Measurements from ENCODE around the gene MUC20. TPM values are rescaled to one million over a fixed set of nuclear protein-coding genes. Genes with fewer than 3 reads are reported as not detected.
"Not testable (repeated sequence)": the region's sequence is repeated elsewhere in the genome, so short reads cannot be mapped to it uniquely, and the experiment has no call there.

Gene MUC20
- total and polyA plus RNA-seq, 2 of the 8 experiments (the other 6 are each of a cell fraction or from before 2014, with no cell fraction given), result 0.24 to 0.26 TPM

- H3K79me1 ChIP-seq (ENCODE audit: low read depth, low read length); H3K56ac ChIP-seq (replicated peaks; ENCODE audit: insufficient read length, low read depth, low read length); H3K27me3 ChIP-seq (replicated peaks in 1 of 4; ENCODE audit: control insufficient read depth in 3 of 4, extremely low read depth in 1 of 4, insufficient read depth in 3 of 4, low read length in 3 of 4); H3K9ac ChIP-seq (replicated peaks in 1 of 4; ENCODE audit: extremely low read depth in 1 of 4, low read depth in 3 of 4, low read length in 3 of 4); H3K27ac ChIP-seq (ENCODE audit: low read depth, low read length); H2BK5ac ChIP-seq (ENCODE audit: low read depth, low read length); H2AFZ ChIP-seq (ENCODE audit: low read length); H4K5ac ChIP-seq (ENCODE audit: insufficient read length, low read depth, low read length); H3K23me2 ChIP-seq (ENCODE audit: low read depth, low read length); H2BK20ac ChIP-seq (ENCODE audit: low read length); H3K4me3 ChIP-seq (ENCODE audit: extremely low read depth in 1 of 4, insufficient read depth in 2 of 4, low read depth in 3 of 4, low read length in 4 of 4); POLR2A ChIA-PET (ENCODE audit: partially characterized antibody); H2BK15ac ChIP-seq (ENCODE audit: low read length); H3K79me2 ChIP-seq (ENCODE audit: control insufficient read depth in 1 of 2, insufficient read depth in 2 of 2, low read length in 2 of 2); DNase-seq (ENCODE audit: low read depth in 1 of 2, low spot score in 2 of 2); FAIRE-seq; H3K23ac ChIP-seq (ENCODE audit: insufficient read length); H4K8ac ChIP-seq (ENCODE audit: extremely low read depth, insufficient read depth, low read length); H2BK120ac ChIP-seq (replicated peaks; ENCODE audit: low read depth, low read length); H3K9me3 ChIP-seq (ENCODE audit: insufficient read depth in 2 of 2, low read depth in 1 of 2, low read length in 1 of 2); H4K91ac ChIP-seq (replicated peaks; ENCODE audit: insufficient read length, low read length); H3K4ac ChIP-seq (replicated peaks; ENCODE audit: insufficient read length, low read depth, low read length); CTCF ChIA-PET (ENCODE audit: partially characterized antibody); H3K4me2 ChIP-seq (ENCODE audit: insufficient read depth in 1 of 2, low read depth in 2 of 2, low read length in 2 of 2); H4K20me1 ChIP-seq (replicated peaks in 1 of 2; ENCODE audit: control insufficient read depth in 1 of 2, insufficient read depth in 2 of 2, low read length in 2 of 2); H3K18ac ChIP-seq (ENCODE audit: extremely low read depth, low read length); H2AK5ac ChIP-seq (ENCODE audit: low read depth, low read length); H3K4me1 ChIP-seq (replicated peaks in 1 of 4; ENCODE audit: control insufficient read depth in 3 of 4, insufficient read depth in 4 of 4, low read length in 3 of 4); H2BK12ac ChIP-seq (ENCODE audit: low read depth, low read length); H3K14ac ChIP-seq (ENCODE audit: insufficient read length): not testable (repeated sequence)
- H3K36me3 ChIP-seq (ENCODE audit: control insufficient read depth in 2 of 4, insufficient read depth in 4 of 4, low read length in 3 of 4), result peaks cover 0 to 20% (median 10%) of the 10 kb centered on the region in 4 experiments; a peak in 5 of 8 replicates
- 83% methylated on average over 4 of the region's 14 CpGs; no CpG with 5 or more reads in 1 of the 2 experiments for WGBS, 2 experiments (ENCODE audit: extremely low coverage in 1 of 2, insufficient coverage in 1 of 2, insufficient read length in 1 of 2, insufficient replicate concordance in 2 of 2, low coverage in 1 of 2, low lambda C conversion rate in 2 of 2, missing lambda C conversion rate in 1 of 2)
Measured at GRCh38 chr3:195688471-195689183, 32.2 kb upstream of the MUC20 start.

Measured in H1 (cell line).